ENCODE data around the gene FAM24A.

Gene FAM24A

GRCh38 chr10:122962405-122962804, 52.0 kb downstream of the FAM24A start:
- H3K36me3 Mint-ChIP-seq, result no peaks in the 10 kb centered on the region
- ATAC-seq (peak; percentile 37), DNase-seq (ENCODE audit: low spot score in 2 of 2) (no peak)
- H3K9me3 Mint-ChIP-seq, result peaks cover 13% of the 10 kb centered on the region
- H3K4me3 Mint-ChIP-seq, result no peak overlapping the region
- H3K27ac Mint-ChIP-seq, result no peak overlapping the region
- H3K4me1 Mint-ChIP-seq, result no peaks in the 10 kb centered on the region

Measured in stimulated activated effector memory CD8-positive, alpha-beta T cell treated with anti-CD3 and anti-CD28 coated beads, Interleukin-12 subunit alpha, Interleukin-12 subunit beta, amount 100 ng/mL, for 72 hours (primary cell).